ENCODE results near the gene WDR74.
"Not testable (repeated sequence)": the region's sequence is repeated elsewhere in the genome, so short reads cannot be mapped to it uniquely, and the experiment has no call there.

Gene WDR74

GRCh38 chr11:62875698-62876478 is 36.5 kb upstream of the WDR74 start:
- H3K4me3 Mint-ChIP-seq, result no peak overlapping the region
- no peaks in the 10 kb centered on the region for H3K9me3 Mint-ChIP-seq
- no peak overlapping the region for H3K27ac Mint-ChIP-seq
- H3K36me3 Mint-ChIP-seq (ENCODE audit: low read depth), result peaks cover 12% of the 10 kb centered on the region
- DNase-seq (ENCODE audit: low spot score), result no peak
- H3K4me1 Mint-ChIP-seq (ENCODE audit: low read depth), result peaks cover 14% of the 10 kb centered on the region
- H3K27me3 Mint-ChIP-seq (ENCODE audit: low read depth), result no peaks in the 10 kb centered on the region

- H3K9me3 Mint-ChIP-seq, result no peaks in the 10 kb centered on the region
- H3K36me3 Mint-ChIP-seq (ENCODE audit: low read depth), result peaks cover 10% of the 10 kb centered on the region
- H3K4me1 Mint-ChIP-seq (ENCODE audit: low read depth), result peaks cover 7% of the 10 kb centered on the region
- no peak overlapping the region for H3K4me3 Mint-ChIP-seq
- no peaks in the 10 kb centered on the region for H3K27me3 Mint-ChIP-seq (ENCODE audit: low read depth)
- no peak for DNase-seq (ENCODE audit: low spot score)
- no peak overlapping the region for H3K27ac Mint-ChIP-seq
These were observed 35.5 kb upstream of the WDR74 start for GRCh38 chr11:62874851-62875250.

- no peaks in the 10 kb centered on the region for H3K9me3 Mint-ChIP-seq
- no peak for DNase-seq (ENCODE audit: low spot score)
- H3K27me3 Mint-ChIP-seq (ENCODE audit: low read depth), result no peaks in the 10 kb centered on the region
- peaks cover under 1% of the 10 kb centered on the region for H3K36me3 Mint-ChIP-seq (ENCODE audit: low read depth)
- H3K27ac Mint-ChIP-seq, result peak overlapping the region; percentile 17
- H3K4me3 Mint-ChIP-seq, result no peak overlapping the region
- H3K4me1 Mint-ChIP-seq (ENCODE audit: low read depth), result peaks cover 27% of the 10 kb centered on the region
These were observed 26.2 kb upstream of the WDR74 start for GRCh38 chr11:62865635-62866034.

GRCh38 chr11:62863687-62864335 is 24.4 kb upstream of the WDR74 start:
- peaks cover 40% of the 10 kb centered on the region for H3K4me1 Mint-ChIP-seq (ENCODE audit: low read depth)
- H3K27ac Mint-ChIP-seq, result no peak overlapping the region
- H3K9me3 Mint-ChIP-seq, result no peaks in the 10 kb centered on the region
- peaks cover 6% of the 10 kb centered on the region for H3K36me3 Mint-ChIP-seq (ENCODE audit: low read depth)
- no peak overlapping the region for H3K4me3 Mint-ChIP-seq
- DNase-seq (ENCODE audit: low spot score), result no peak
- no peaks in the 10 kb centered on the region for H3K27me3 Mint-ChIP-seq (ENCODE audit: low read depth)

GRCh38 chr11:62861564-62862192 is 22.3 kb upstream of the WDR74 start:
- peaks cover 11% of the 10 kb centered on the region for H3K36me3 Mint-ChIP-seq (ENCODE audit: low read depth)
- H3K4me1 Mint-ChIP-seq (ENCODE audit: low read depth), result peaks cover 54% of the 10 kb centered on the region
- H3K27ac Mint-ChIP-seq, result peak overlapping the region; percentile 69
- not testable (repeated sequence) for H3K9me3 Mint-ChIP-seq; DNase-seq (ENCODE audit: low spot score); H3K4me3 Mint-ChIP-seq; H3K27me3 Mint-ChIP-seq (ENCODE audit: low read depth)

GRCh38 chr11:62860835-62861563 is 21.6 kb upstream of the WDR74 start:
- peak overlapping the region; percentile 69 for H3K27ac Mint-ChIP-seq
- peaks cover 12% of the 10 kb centered on the region for H3K36me3 Mint-ChIP-seq (ENCODE audit: low read depth)
- no peak for DNase-seq (ENCODE audit: low spot score)
- peaks cover 55% of the 10 kb centered on the region for H3K4me1 Mint-ChIP-seq (ENCODE audit: low read depth)
- H3K4me3 Mint-ChIP-seq, result no peak overlapping the region
- no peaks in the 10 kb centered on the region for H3K27me3 Mint-ChIP-seq (ENCODE audit: low read depth)
- H3K9me3 Mint-ChIP-seq, result no peaks in the 10 kb centered on the region

GRCh38 chr11:62859281-62859703 is 19.9 kb upstream of the WDR74 start:
- not testable (repeated sequence) for H3K4me3 Mint-ChIP-seq; DNase-seq (ENCODE audit: low spot score); H3K27me3 Mint-ChIP-seq (ENCODE audit: low read depth); H3K27ac Mint-ChIP-seq; H3K9me3 Mint-ChIP-seq
- H3K4me1 Mint-ChIP-seq (ENCODE audit: low read depth), result peaks cover 60% of the 10 kb centered on the region
- peaks cover 29% of the 10 kb centered on the region for H3K36me3 Mint-ChIP-seq (ENCODE audit: low read depth)

- peak overlapping the region; percentile 99 for H3K27ac Mint-ChIP-seq
- H3K9me3 Mint-ChIP-seq, result no peaks in the 10 kb centered on the region
- DNase-seq (ENCODE audit: low spot score), result no peak
- peak overlapping the region; percentile 99 for H3K4me3 Mint-ChIP-seq
- H3K36me3 Mint-ChIP-seq (ENCODE audit: low read depth), result peaks cover 40% of the 10 kb centered on the region
- no peaks in the 10 kb centered on the region for H3K27me3 Mint-ChIP-seq (ENCODE audit: low read depth)
- H3K4me1 Mint-ChIP-seq (ENCODE audit: low read depth), result peaks cover 63% of the 10 kb centered on the region
These were observed 18.8 kb upstream of the WDR74 start for GRCh38 chr11:62858201-62858600.

GRCh38 chr11:62857541-62857982 is 18.2 kb upstream of the WDR74 start:
- peak overlapping the region; percentile 99 for H3K27ac Mint-ChIP-seq
- H3K4me3 Mint-ChIP-seq, result peak overlapping the region; percentile 99
- H3K27me3 Mint-ChIP-seq (ENCODE audit: low read depth), result no peaks in the 10 kb centered on the region
- H3K4me1 Mint-ChIP-seq (ENCODE audit: low read depth), result peaks cover 64% of the 10 kb centered on the region
- H3K36me3 Mint-ChIP-seq (ENCODE audit: low read depth), result peaks cover 46% of the 10 kb centered on the region
- no peaks in the 10 kb centered on the region for H3K9me3 Mint-ChIP-seq
- no peak for DNase-seq (ENCODE audit: low spot score)

- Mint-ChIP-seq H3K27ac (peak overlapping the region; percentile 99), H3K9me3 (no peaks in the 10 kb centered on the region), H3K36me3 (ENCODE audit: low read depth) (peaks cover 57% of the 10 kb centered on the region), H3K27me3 (ENCODE audit: low read depth) (no peaks in the 10 kb centered on the region), H3K4me1 (ENCODE audit: low read depth) (peaks cover 66% of the 10 kb centered on the region), H3K4me3 (peak overlapping the region; percentile 99)
- no peak for DNase-seq (ENCODE audit: low spot score)
These were observed 17.0 kb upstream of the WDR74 start for GRCh38 chr11:62856333-62856895.

GRCh38 chr11:62855571-62856332 is 16.4 kb upstream of the WDR74 start:
- H3K36me3 Mint-ChIP-seq (ENCODE audit: low read depth), result peaks cover 61% of the 10 kb centered on the region
- peak overlapping the region; percentile 99 for H3K4me3 Mint-ChIP-seq
- H3K9me3 Mint-ChIP-seq, result no peaks in the 10 kb centered on the region
- peak overlapping the region; percentile 99 for H3K27ac Mint-ChIP-seq
- H3K4me1 Mint-ChIP-seq (ENCODE audit: low read depth), result peaks cover 60% of the 10 kb centered on the region
- DNase-seq (ENCODE audit: low spot score), result peak; percentile 99
- H3K27me3 Mint-ChIP-seq (ENCODE audit: low read depth), result no peaks in the 10 kb centered on the region

- Mint-ChIP-seq H3K9me3 (no peaks in the 10 kb centered on the region), H3K36me3 (ENCODE audit: low read depth) (peaks cover 58% of the 10 kb centered on the region), H3K27me3 (ENCODE audit: low read depth) (no peaks in the 10 kb centered on the region), H3K27ac (peak overlapping the region; percentile 99), H3K4me3 (peak overlapping the region; percentile 99), H3K4me1 (ENCODE audit: low read depth) (peaks cover 55% of the 10 kb centered on the region)
- no peak for DNase-seq (ENCODE audit: low spot score)
These were observed 15.6 kb upstream of the WDR74 start for GRCh38 chr11:62854825-62855570.

Data from T-helper 2 cell treated with Interferon-gamma antibody and Interleukin-4, amounts not matched to agents 5 μg/mL and 100 μg/mL, for 36 hours (primary cell).